Right lobe of liver (tissue), 4 donors: ENCODE results near the gene TBC1D12.

Source experiments
- CTCF ChIP-seq, 4 donors: fragments of 200-600 bp in 3 of 4; fragments of 450-650 bp in 1 of 4; IDR thresholded peaks; one replicate each; pipeline versions ENCODE4 v1.5.1 to v1.8.0; 2016 to 2022; ENCODE audit warnings: antibody characterized with exemption in 4 of 4, mild to moderate bottlenecking in 2 of 4
- POLR2A ChIP-seq: fragments of 450-650 bp; IDR thresholded peaks from one replicate; pipeline ENCODE4 v1.6.1; 2017; ENCODE audit warnings: antibody characterized with exemption, mild to moderate bottlenecking
- donor health status: DM: no; HTN: no; CAD: no.
- donor health status: DM: no; HTN: no; CAD: no.
- donor health status: DM: no; HTN: yes; CAD: no.

- TF ChIP-seq POLR2A (no peak), CTCF (IDR thresholded peaks at IDR 0.05) (no peak)
Observed at GRCh38 chr10:94355841-94356240, 46.5 kb upstream of the TBC1D12 start.
